NCI-H2081 (cell line): ENCODE measurements around the gene SPINK4.

Experiments used
- DNase-seq, 2 experiments: peaks; one replicate each; lab custom pipeline; 2025; lab: John Stamatoyannopoulos, UW

Gene SPINK4

DNA sequence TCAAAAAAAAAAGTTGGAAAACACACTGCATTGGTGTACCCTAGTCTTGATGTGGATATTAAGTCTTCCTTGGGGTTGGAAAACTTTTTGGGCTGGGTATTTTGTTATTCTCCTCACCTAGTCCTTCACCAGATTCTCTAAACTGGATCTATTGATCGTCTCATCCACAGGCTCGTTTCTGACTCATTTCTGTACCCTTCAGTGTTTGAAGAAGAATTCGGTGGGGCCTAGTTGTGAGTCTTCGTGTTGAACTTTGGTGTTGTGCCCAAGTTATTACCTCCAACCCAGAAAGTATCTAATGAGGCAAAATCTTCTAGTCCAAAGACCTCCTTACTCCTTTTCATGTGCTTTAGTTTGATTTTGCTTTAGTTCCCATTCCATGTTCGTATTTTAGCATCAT lies 51.9 kb downstream of the SPINK4 start:
- no peak for DNase-seq

- no peak for DNase-seq
These were observed 53.8 kb downstream of the SPINK4 start for GRCh38 chr9:33293782-33294181.

DNA sequence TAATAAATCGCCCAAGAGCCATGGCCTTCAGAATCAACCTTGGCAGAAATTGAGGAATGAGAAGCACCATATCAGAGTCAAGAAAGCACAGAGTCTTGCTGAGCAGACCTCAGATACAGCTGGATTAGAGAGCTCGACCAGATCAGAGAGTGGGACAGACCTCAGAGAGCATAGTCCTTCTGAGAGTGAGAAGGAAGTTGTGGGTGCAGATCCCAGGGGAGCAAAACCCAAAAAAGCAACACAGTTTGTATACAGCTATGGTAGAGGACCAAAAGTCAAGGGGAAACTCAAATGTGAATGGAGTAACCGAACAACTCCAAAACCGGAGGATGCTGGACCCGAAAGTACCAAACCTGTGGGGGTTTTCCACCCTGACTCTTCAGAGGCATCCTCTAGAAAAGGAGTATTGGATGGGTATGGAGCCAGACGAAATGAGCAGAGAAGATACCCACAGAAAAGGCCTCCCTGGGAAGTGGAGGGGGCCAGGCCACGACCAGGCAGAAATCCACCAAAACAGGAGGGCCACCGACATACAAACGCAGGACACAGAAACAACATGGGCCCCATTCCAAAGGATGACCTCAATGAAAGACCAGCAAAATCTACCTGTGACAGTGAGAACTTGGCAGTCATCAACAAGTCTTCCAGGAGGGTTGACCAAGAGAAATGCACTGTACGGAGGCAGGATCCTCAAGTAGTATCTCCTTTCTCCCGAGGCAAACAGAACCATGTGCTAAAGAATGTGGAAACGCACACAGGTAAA lies 54.9 kb downstream of the SPINK4 start:
- DNase-seq: no peak

DNA sequence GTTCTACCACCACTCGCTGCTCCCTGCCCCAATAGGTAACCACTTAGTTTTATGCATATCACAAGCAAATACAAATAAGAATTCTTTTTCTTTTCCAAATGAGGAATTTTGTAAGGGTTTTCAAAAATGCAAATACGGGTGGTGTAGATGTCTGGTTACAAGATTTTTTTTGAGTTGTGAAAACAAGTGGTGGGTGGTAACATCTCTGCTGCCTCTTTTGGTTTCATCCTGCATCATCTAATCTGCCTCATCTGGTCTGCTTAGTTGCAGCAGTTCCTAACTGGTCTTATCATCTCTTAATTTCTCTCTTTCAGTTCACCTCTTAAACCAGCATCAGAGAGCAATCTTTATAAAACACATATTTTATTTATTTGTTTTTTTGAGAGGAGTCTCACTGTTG lies 55.6 kb downstream of the SPINK4 start:
- no peak for DNase-seq

- no peak for DNase-seq
These were observed 57.5 kb downstream of the SPINK4 start for GRCh38 chr9:33297432-33297831.
